ENCODE measurements around the gene RPTN.

- no peak for TF ChIP-seq RAD21 (IDR thresholded peaks at IDR 0.05; ENCODE audit: low read depth)
- TF ChIP-seq POLR2AphosphoS5 (IDR thresholded peaks at IDR 0.05; ENCODE audit: low read depth, low read length), result no peak
- no peak for TF ChIP-seq SIN3A (IDR thresholded peaks at IDR 0.05; ENCODE audit: low read depth)
These were observed 54.2 kb downstream of the RPTN start for GRCh38 chr1:152104854-152105253.
